ENCODE data around the gene DNAJC5. TPM values are rescaled to one million over a fixed set of nuclear protein-coding genes. Genes with fewer than 3 reads are reported as not detected.

The DNAJC5 gene
- total RNA-seq, 3 donors from 2014 or later: 31.1 to 37.9 (median 37.0) TPM

DNA sequence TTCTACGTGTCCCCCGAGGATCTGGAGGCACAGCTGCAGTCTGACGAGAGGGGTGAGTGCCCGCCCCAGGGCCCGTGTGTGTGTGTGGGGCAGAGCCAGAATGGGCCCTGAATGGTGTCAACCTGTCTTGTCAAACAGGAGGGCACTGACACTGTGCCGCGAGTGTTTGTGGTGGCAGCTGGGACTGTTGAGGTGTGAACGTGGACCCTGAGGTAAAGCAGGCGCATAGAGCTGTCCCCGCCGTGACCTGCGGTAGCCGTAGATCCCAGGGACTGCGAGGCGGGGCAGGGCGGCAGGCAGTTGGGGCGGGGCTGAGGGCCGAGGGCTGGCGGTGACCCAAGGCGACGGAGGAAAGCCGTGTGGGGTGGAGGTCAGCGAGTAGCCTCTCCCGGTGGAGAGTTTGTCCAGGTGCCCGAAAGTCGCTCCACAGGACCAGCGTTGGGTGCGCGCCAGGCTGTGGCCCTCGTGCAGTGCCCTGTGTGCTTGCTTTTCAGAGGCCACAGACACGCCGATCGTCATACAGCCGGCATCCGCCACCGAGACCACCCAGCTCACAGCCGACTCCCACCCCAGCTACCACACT, 36.1 kb downstream of the DNAJC5 start:
- Histone ChIP-seq H3K27me3 (no peaks in the 10 kb centered on the region), H3K27ac (no peak overlapping the region), H3K4me1 (no peaks in the 10 kb centered on the region), H3K4me3 (no peak overlapping the region), H3K36me3 (peaks cover 4% of the 10 kb centered on the region), H3K9me3 (no peaks in the 10 kb centered on the region)
- no peak for DNase-seq (ENCODE audit: low spot score in 2 of 2)
- no peak for TF ChIP-seq POLR2A (IDR thresholded peaks at IDR 0.05)
- no peak for TF ChIP-seq POLR2AphosphoS5 (IDR thresholded peaks at IDR 0.05)
- intact Hi-C loops (cut with DNase I; ENCODE audit: low total_unique reads): loop anchor here (5.0 kb wide), 1 partner anchor 859 kb away; no protein-coding TSS in a partner anchor

GRCh38 chr20:63931735-63932134, 36.8 kb downstream of the DNAJC5 start:
- no peaks in the 10 kb centered on the region for H3K27me3 ChIP-seq
- no peak overlapping the region for H3K27ac ChIP-seq
- H3K4me3 ChIP-seq: no peak overlapping the region
- H3K9me3 ChIP-seq: no peaks in the 10 kb centered on the region
- TF ChIP-seq, protein P1, sequence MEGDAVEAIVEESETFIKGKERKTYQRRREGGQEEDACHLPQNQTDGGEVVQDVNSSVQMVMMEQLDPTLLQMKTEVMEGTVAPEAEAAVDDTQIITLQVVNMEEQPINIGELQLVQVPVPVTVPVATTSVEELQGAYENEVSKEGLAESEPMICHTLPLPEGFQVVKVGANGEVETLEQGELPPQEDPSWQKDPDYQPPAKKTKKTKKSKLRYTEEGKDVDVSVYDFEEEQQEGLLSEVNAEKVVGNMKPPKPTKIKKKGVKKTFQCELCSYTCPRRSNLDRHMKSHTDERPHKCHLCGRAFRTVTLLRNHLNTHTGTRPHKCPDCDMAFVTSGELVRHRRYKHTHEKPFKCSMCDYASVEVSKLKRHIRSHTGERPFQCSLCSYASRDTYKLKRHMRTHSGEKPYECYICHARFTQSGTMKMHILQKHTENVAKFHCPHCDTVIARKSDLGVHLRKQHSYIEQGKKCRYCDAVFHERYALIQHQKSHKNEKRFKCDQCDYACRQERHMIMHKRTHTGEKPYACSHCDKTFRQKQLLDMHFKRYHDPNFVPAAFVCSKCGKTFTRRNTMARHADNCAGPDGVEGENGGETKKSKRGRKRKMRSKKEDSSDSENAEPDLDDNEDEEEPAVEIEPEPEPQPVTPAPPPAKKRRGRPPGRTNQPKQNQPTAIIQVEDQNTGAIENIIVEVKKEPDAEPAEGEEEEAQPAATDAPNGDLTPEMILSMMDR (IDR thresholded peaks at IDR 0.05): no peak
- no peak for TF ChIP-seq POLR2AphosphoS5 (IDR thresholded peaks at IDR 0.05)
- no peak for TF ChIP-seq POLR2A (IDR thresholded peaks at IDR 0.05)
- DNase-seq (ENCODE audit: low spot score in 2 of 2): no peak
- H3K4me1 ChIP-seq: no peaks in the 10 kb centered on the region
- peaks cover 4% of the 10 kb centered on the region for H3K36me3 ChIP-seq
- intact Hi-C loops (cut with DNase I; ENCODE audit: low total_unique reads): loop anchor here (5.0 kb wide), 1 partner anchor 859 kb away; no protein-coding TSS in a partner anchor

- no peaks in the 10 kb centered on the region for H3K27me3 ChIP-seq
- H3K4me3 ChIP-seq: no peak overlapping the region
- TF ChIP-seq POLR2A (IDR thresholded peaks at IDR 0.05) (no peak), POLR2AphosphoS5 (IDR thresholded peaks at IDR 0.05) (no peak)
- TF ChIP-seq, protein P1 (IDR thresholded peaks at IDR 0.05): no peak
- intact Hi-C loops (cut with DNase I; ENCODE audit: low total_unique reads): loop anchor here (5.0 kb wide), 1 partner anchor 860 kb away; no protein-coding TSS in a partner anchor
- DNase-seq (ENCODE audit: low spot score in 2 of 2): no peak
- H3K9me3 ChIP-seq: no peaks in the 10 kb centered on the region
- peaks cover 4% of the 10 kb centered on the region for H3K36me3 ChIP-seq
- H3K27ac ChIP-seq: no peak overlapping the region
- H3K4me1 ChIP-seq: no peaks in the 10 kb centered on the region
These were observed 37.8 kb downstream of the DNAJC5 start for GRCh38 chr20:63932606-63933160.

DNA sequence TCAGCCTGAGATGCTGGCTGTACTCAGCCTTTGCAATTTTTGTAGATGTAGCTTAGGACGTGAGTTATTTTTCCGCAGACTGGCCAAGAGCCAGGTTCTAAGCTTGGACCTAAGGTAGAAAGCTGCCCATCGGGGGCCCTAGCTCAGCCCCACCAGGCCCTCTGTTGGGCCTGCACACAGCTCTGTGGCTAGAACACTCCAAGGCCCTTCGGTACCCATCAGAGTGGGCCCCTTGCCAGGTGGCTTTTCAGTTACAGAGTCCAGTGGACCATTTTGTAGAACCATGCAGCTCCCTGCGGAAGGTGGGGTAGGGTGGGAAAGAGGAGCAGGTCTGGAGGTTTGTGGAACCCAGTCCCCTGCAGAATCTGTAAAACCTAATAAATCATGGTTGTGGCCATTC, 38.7 kb downstream of the DNAJC5 start:
- Histone ChIP-seq H3K4me1 (no peaks in the 10 kb centered on the region), H3K4me3 (no peak overlapping the region), H3K27ac (no peak overlapping the region), H3K9me3 (no peaks in the 10 kb centered on the region), H3K36me3 (no peaks in the 10 kb centered on the region), H3K27me3 (no peaks in the 10 kb centered on the region)
- intact Hi-C loops (cut with DNase I; ENCODE audit: low total_unique reads): loop anchor here (5.0 kb wide), 1 partner anchor 861 kb away; no protein-coding TSS in a partner anchor
- TF ChIP-seq, protein P1 (IDR thresholded peaks at IDR 0.05): no peak
- TF ChIP-seq POLR2AphosphoS5 (IDR thresholded peaks at IDR 0.05) (no peak), POLR2A (IDR thresholded peaks at IDR 0.05) (no peak)
- no peak for DNase-seq (ENCODE audit: low spot score in 2 of 2)

- Histone ChIP-seq H3K27me3 (no peaks in the 10 kb centered on the region), H3K36me3 (no peaks in the 10 kb centered on the region), H3K4me1 (no peaks in the 10 kb centered on the region), H3K27ac (no peak overlapping the region), H3K9me3 (no peaks in the 10 kb centered on the region), H3K4me3 (no peak overlapping the region)
- intact Hi-C loops (cut with DNase I; ENCODE audit: low total_unique reads): loop anchor here (5.0 kb wide), 1 partner anchor 862 kb away; no protein-coding TSS in a partner anchor
- TF ChIP-seq, protein P1 (IDR thresholded peaks at IDR 0.05): no peak
- TF ChIP-seq POLR2A (IDR thresholded peaks at IDR 0.05): no peak
- TF ChIP-seq POLR2AphosphoS5 (IDR thresholded peaks at IDR 0.05): no peak
- DNase-seq (ENCODE audit: low spot score in 2 of 2): no peak
These were observed 39.5 kb downstream of the DNAJC5 start for GRCh38 chr20:63934271-63935068.

Data from breast epithelium (tissue), 4 donors.